ENCODE results near the gene MLLT3. TPM values are rescaled to one million over a fixed set of nuclear protein-coding genes. Genes with fewer than 3 reads are reported as not detected.
A peak's percentile ranks its signal among the peaks of the same experiment; 100 is the strongest.

The MLLT3 gene
- total RNA-seq, result 46.2 TPM
- 21.8 TPM for polyA plus RNA-seq
- long read RNA-seq, donor 1, result 0 reads
- long read RNA-seq, donor 2, result 0 reads
- long read RNA-seq, donor 3, full-length matches to known transcripts, result 4 of 12 reads
- long read RNA-seq, donor 3, partial matches to known transcripts, result 8 of 12 reads
- long read RNA-seq, donor 3, other reads (novel, unspliced or antisense), result 0 of 12 reads
- long read RNA-seq, donor 4, result 0 reads
- long read RNA-seq, donor 5, full-length matches to known transcripts, result 2 of 25 reads
- long read RNA-seq, donor 5, partial matches to known transcripts, result 23 of 25 reads
- long read RNA-seq, donor 5, other reads (novel, unspliced or antisense), result 0 of 25 reads
- long read RNA-seq, donor 6, full-length matches to known transcripts, result 6 of 6 reads
- long read RNA-seq, donor 6, partial matches to known transcripts, result 0 of 6 reads
- long read RNA-seq, donor 6, other reads (novel, unspliced or antisense), result 0 of 6 reads
- long read RNA-seq, donor 7, full-length matches to known transcripts, result 2 of 10 reads
- long read RNA-seq, donor 7, partial matches to known transcripts, result 8 of 10 reads
- long read RNA-seq, donor 7, other reads (novel, unspliced or antisense), result 0 of 10 reads
- long read RNA-seq, donor 8, result 0 reads
- long read RNA-seq, donor 9, full-length matches to known transcripts, result 1 of 1 reads
- long read RNA-seq, donor 9, partial matches to known transcripts, result 0 of 1 reads
- long read RNA-seq, donor 9, other reads (novel, unspliced or antisense), result 0 of 1 reads
- long read RNA-seq, donor 10, full-length matches to known transcripts, result 1 of 12 reads
- long read RNA-seq, donor 10, partial matches to known transcripts, result 11 of 12 reads
- long read RNA-seq, donor 10, other reads (novel, unspliced or antisense), result 0 of 12 reads

- Histone ChIP-seq H3K27me3 (ENCODE audit: control insufficient read depth in 2 of 2, insufficient read depth in 1 of 2, low read length in 1 of 2) (peaks cover 0 to 21% of the 10 kb centered on the region in 2 donors), H3K4me1 (ENCODE audit: control insufficient read depth in 2 of 2, insufficient read depth in 2 of 2, low read length in 2 of 2) (peaks cover 6 to 27% of the 10 kb centered on the region in 2 donors), H3K36me3 (ENCODE audit: control insufficient read depth in 2 of 2, insufficient read depth in 2 of 2, low read length in 1 of 2) (no peaks in the 10 kb centered on the region), H3K27ac (ENCODE audit: low read depth in 1 of 2, low read length in 1 of 2) (peak within 1 kb of the TSS; percentile 87 to 98), H3K9me3 (ENCODE audit: control insufficient read depth in 2 of 2, insufficient read depth in 1 of 2, low read length in 1 of 2) (peaks cover 0 to 2% of the 10 kb centered on the region in 2 donors), H3K4me3 (ENCODE audit: low read length in 2 of 2) (peak within 1 kb of the TSS; percentile 86 to 92)
- WGBS, result under 1% methylated on average over 41 of the region's 41 CpGs
- peak; percentile 93 to 98 (median 94) for DNase-seq (ENCODE audit: low read depth in 6 of 9, low spot score in 9 of 9)
These were observed at the start of gene MLLT3 for GRCh38 chr9:20622330-20623020. Gene MLLT3, minus strand, starts transcription at chr9:20622499.

GRCh38 chr9:20671635-20672034 is 49.3 kb upstream of the MLLT3 start:
- Histone ChIP-seq H3K4me1 (ENCODE audit: control insufficient read depth in 2 of 2, insufficient read depth in 2 of 2, low read length in 2 of 2) (no peaks in the 10 kb centered on the region), H3K9me3 (ENCODE audit: control insufficient read depth in 2 of 2, insufficient read depth in 1 of 2, low read length in 1 of 2) (no peaks in the 10 kb centered on the region), H3K27ac (ENCODE audit: low read depth in 1 of 2, low read length in 1 of 2) (no peak overlapping the region), H3K27me3 (ENCODE audit: control insufficient read depth in 2 of 2, insufficient read depth in 1 of 2, low read length in 1 of 2) (no peaks in the 10 kb centered on the region), H3K4me3 (ENCODE audit: low read length in 2 of 2) (no peak overlapping the region), H3K36me3 (ENCODE audit: control insufficient read depth in 2 of 2, insufficient read depth in 2 of 2, low read length in 1 of 2) (peaks cover 0 to 2% of the 10 kb centered on the region in 2 donors)
- DNase-seq (ENCODE audit: low read depth in 6 of 9, low spot score in 9 of 9), result no peak
- 98% methylated on average over 4 of the region's 4 CpGs for WGBS

DNA sequence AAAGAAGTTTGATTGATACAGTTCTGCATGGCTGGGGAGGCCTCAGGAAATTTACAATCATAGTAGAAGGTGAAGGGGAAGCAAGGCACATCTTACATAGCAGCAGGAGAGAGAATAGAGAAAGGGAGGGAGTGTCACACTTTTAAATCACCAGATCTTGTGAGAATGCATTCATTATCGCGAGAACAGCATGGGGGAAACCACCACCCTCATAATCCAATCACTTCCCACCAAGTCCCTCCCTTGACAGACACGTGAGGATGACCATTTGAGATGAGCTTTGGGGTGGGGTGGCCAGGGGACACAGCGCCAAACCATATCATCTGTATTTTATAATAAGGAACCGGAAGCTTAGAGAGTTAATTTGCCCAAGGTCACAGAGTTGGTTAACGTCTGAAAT is 48.1 kb upstream of the MLLT3 start:
- Histone ChIP-seq H3K9me3 (ENCODE audit: control insufficient read depth in 2 of 2, insufficient read depth in 1 of 2, low read length in 1 of 2) (no peaks in the 10 kb centered on the region), H3K4me1 (ENCODE audit: control insufficient read depth in 2 of 2, insufficient read depth in 2 of 2, low read length in 2 of 2) (no peaks in the 10 kb centered on the region), H3K4me3 (ENCODE audit: low read length in 2 of 2) (no peak overlapping the region), H3K36me3 (ENCODE audit: control insufficient read depth in 2 of 2, insufficient read depth in 2 of 2, low read length in 1 of 2) (peaks cover 0 to 2% of the 10 kb centered on the region in 2 donors), H3K27ac (ENCODE audit: low read depth in 1 of 2, low read length in 1 of 2) (no peak overlapping the region), H3K27me3 (ENCODE audit: control insufficient read depth in 2 of 2, insufficient read depth in 1 of 2, low read length in 1 of 2) (no peaks in the 10 kb centered on the region)
- no peak for DNase-seq (ENCODE audit: low read depth in 6 of 9, low spot score in 9 of 9)
- 81% methylated on average over 6 of the region's 6 CpGs for WGBS

DNA sequence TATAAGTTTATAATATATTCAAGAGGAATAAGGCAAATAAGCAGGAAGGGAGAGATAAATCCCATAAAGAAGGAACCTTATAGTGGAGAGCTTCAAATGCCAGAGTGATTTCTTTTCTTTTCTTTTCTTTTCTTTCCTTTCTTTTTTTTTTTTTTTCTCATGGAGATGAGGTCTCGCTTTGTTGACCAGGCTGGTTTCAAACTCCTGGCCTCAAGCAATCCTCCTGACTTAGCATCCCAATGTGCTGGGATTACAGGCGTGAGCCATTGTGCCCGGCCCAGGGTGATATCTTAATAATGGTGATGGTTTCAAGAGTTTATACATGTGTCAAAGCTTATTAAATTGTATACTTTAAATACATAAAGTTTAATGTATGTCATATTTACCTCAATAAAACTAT is 42.2 kb upstream of the MLLT3 start:
- no peaks in the 10 kb centered on the region for H3K27me3 ChIP-seq (ENCODE audit: control insufficient read depth in 2 of 2, insufficient read depth in 1 of 2, low read length in 1 of 2)
- no peaks in the 10 kb centered on the region for H3K9me3 ChIP-seq (ENCODE audit: control insufficient read depth in 2 of 2, insufficient read depth in 1 of 2, low read length in 1 of 2)
- DNase-seq (ENCODE audit: low read depth in 6 of 9, low spot score in 9 of 9), result no peak
- 98% methylated on average over 3 of the region's 3 CpGs for WGBS
- no peak overlapping the region for H3K27ac ChIP-seq (ENCODE audit: low read depth in 1 of 2, low read length in 1 of 2)
- no peak overlapping the region for H3K4me3 ChIP-seq (ENCODE audit: low read length in 2 of 2)
- H3K4me1 ChIP-seq (ENCODE audit: control insufficient read depth in 2 of 2, insufficient read depth in 2 of 2, low read length in 2 of 2), result peaks cover 0 to 3% of the 10 kb centered on the region in 2 donors
- H3K36me3 ChIP-seq (ENCODE audit: control insufficient read depth in 2 of 2, insufficient read depth in 2 of 2, low read length in 1 of 2), result no peaks in the 10 kb centered on the region

DNA sequence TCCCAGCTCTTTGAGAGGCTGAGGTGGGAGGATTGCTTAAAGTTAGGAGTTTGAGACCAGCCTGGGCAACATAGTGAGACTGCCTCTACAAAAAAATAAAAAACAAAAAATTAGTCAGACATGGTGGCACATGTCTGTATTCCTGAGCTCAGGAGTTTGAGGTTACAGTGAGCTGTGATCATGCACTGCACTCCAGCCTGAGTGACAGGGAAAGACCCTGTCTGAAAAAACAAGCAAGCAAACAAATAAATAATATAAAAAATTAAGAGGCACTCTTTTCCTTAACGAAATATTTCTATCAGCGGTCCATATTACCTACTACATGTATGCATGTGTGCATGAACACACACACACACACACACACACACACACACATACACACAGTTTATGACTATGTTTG is 40.8 kb upstream of the MLLT3 start:
- Histone ChIP-seq H3K27ac (ENCODE audit: low read depth in 1 of 2, low read length in 1 of 2) (no peak overlapping the region), H3K9me3 (ENCODE audit: control insufficient read depth in 2 of 2, insufficient read depth in 1 of 2, low read length in 1 of 2) (no peaks in the 10 kb centered on the region), H3K4me3 (ENCODE audit: low read length in 2 of 2) (no peak overlapping the region), H3K4me1 (ENCODE audit: control insufficient read depth in 2 of 2, insufficient read depth in 2 of 2, low read length in 2 of 2) (peaks cover 0 to 9% of the 10 kb centered on the region in 2 donors), H3K27me3 (ENCODE audit: control insufficient read depth in 2 of 2, insufficient read depth in 1 of 2, low read length in 1 of 2) (no peaks in the 10 kb centered on the region), H3K36me3 (ENCODE audit: control insufficient read depth in 2 of 2, insufficient read depth in 2 of 2, low read length in 1 of 2) (no peaks in the 10 kb centered on the region)
- over 99% methylated on average over 2 of the region's 2 CpGs for WGBS
- DNase-seq (ENCODE audit: low read depth in 6 of 9, low spot score in 9 of 9), result no peak

DNA sequence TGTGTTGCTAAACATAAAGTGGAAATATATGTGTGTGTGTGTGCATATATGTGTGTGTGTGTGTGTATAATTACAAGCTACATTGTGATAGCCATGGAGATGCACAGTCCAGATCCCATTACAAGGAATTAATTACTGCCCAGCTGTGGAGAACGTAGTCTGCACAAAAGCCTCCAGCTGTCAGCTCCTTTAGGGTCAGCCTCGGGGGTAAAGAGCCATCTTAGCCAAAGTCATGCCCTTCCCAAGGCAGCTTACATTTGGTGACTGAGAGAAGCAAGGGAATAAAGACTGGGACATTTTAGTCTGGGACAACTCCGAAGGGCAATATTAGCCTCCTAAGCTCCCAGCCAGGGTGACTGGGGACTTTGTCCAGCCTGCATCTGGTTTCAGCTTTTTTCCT is 39.9 kb upstream of the MLLT3 start:
- Histone ChIP-seq H3K36me3 (ENCODE audit: control insufficient read depth in 2 of 2, insufficient read depth in 2 of 2, low read length in 1 of 2) (no peaks in the 10 kb centered on the region), H3K9me3 (ENCODE audit: control insufficient read depth in 2 of 2, insufficient read depth in 1 of 2, low read length in 1 of 2) (no peaks in the 10 kb centered on the region), H3K4me1 (ENCODE audit: control insufficient read depth in 2 of 2, insufficient read depth in 2 of 2, low read length in 2 of 2) (peaks cover 0 to 9% of the 10 kb centered on the region in 2 donors), H3K27me3 (ENCODE audit: control insufficient read depth in 2 of 2, insufficient read depth in 1 of 2, low read length in 1 of 2) (no peaks in the 10 kb centered on the region), H3K4me3 (ENCODE audit: low read length in 2 of 2) (no peak overlapping the region), H3K27ac (ENCODE audit: low read depth in 1 of 2, low read length in 1 of 2) (no peak overlapping the region)
- no peak for DNase-seq (ENCODE audit: low read depth in 6 of 9, low spot score in 9 of 9)
- 90% methylated on average over 3 of the region's 3 CpGs for WGBS

GRCh38 chr9:20659474-20659967 is 37.2 kb upstream of the MLLT3 start:
- H3K4me3 ChIP-seq (ENCODE audit: low read length in 2 of 2), result no peak overlapping the region
- 95% methylated on average over 2 of the region's 2 CpGs for WGBS
- no peak for DNase-seq (ENCODE audit: low read depth in 6 of 9, low spot score in 9 of 9)
- no peaks in the 10 kb centered on the region for H3K36me3 ChIP-seq (ENCODE audit: control insufficient read depth in 2 of 2, insufficient read depth in 2 of 2, low read length in 1 of 2)
- peaks cover 0 to 9% of the 10 kb centered on the region in 2 donors for H3K4me1 ChIP-seq (ENCODE audit: control insufficient read depth in 2 of 2, insufficient read depth in 2 of 2, low read length in 2 of 2)
- H3K27ac ChIP-seq (ENCODE audit: low read depth in 1 of 2, low read length in 1 of 2), result no peak overlapping the region
- H3K9me3 ChIP-seq (ENCODE audit: control insufficient read depth in 2 of 2, insufficient read depth in 1 of 2, low read length in 1 of 2), result no peaks in the 10 kb centered on the region
- H3K27me3 ChIP-seq (ENCODE audit: control insufficient read depth in 2 of 2, insufficient read depth in 1 of 2, low read length in 1 of 2), result no peaks in the 10 kb centered on the region

- Histone ChIP-seq H3K27ac (ENCODE audit: low read depth in 1 of 2, low read length in 1 of 2) (peak overlapping the region in 1 of 2 donors; percentile 55), H3K4me1 (ENCODE audit: control insufficient read depth in 2 of 2, insufficient read depth in 2 of 2, low read length in 2 of 2) (peaks cover 0 to 9% of the 10 kb centered on the region in 2 donors), H3K36me3 (ENCODE audit: control insufficient read depth in 2 of 2, insufficient read depth in 2 of 2, low read length in 1 of 2) (no peaks in the 10 kb centered on the region), H3K27me3 (ENCODE audit: control insufficient read depth in 2 of 2, insufficient read depth in 1 of 2, low read length in 1 of 2) (no peaks in the 10 kb centered on the region), H3K4me3 (ENCODE audit: low read length in 2 of 2) (peak overlapping the region; percentile 48 to 54), H3K9me3 (ENCODE audit: control insufficient read depth in 2 of 2, insufficient read depth in 1 of 2, low read length in 1 of 2) (no peaks in the 10 kb centered on the region)
- WGBS, result 77% methylated on average over 13 of the region's 13 CpGs
- DNase-seq (ENCODE audit: low read depth in 6 of 9, low spot score in 9 of 9), result peak in 4 of 9 donors; percentile 15 to 65 (median 18)
These were observed 36.6 kb upstream of the MLLT3 start for GRCh38 chr9:20658677-20659473.

Data from thymus (tissue), 14 donors.